GM23338 (cell line): Measurements from ENCODE around the gene THRB. TPM values are rescaled to one million over a fixed set of nuclear protein-coding genes. Genes with fewer than 3 reads are reported as not detected.

Source experiments
- ATAC-seq: fragments of 200-7000 bp; cut with Tn5 transposase; 3 replicates; pipeline ENCODE4 v1.9.1; 2020
- DNase-seq: peaks from one replicate; pipeline ENCODE4 v3.0.0-alpha.2; 2015; ENCODE audit warnings: low spot score
- H2AFZ ChIP-seq: fragments of 200-600 bp; sonication (generic); 2 replicates; pipeline ENCODE4 v1.8.0; 2016; ENCODE audit warnings: antibody characterized with exemption, mild to moderate bottlenecking, moderate library complexity
- H3F3A ChIP-seq: fragments of 200-600 bp; sonication (generic); replicated peaks from 2 replicates; pipeline ENCODE4 v1.8.0; 2017; ENCODE audit warnings: antibody characterized with exemption, mixed run types, low read depth
- H3K27ac ChIP-seq: fragments of 200-600 bp; sonication (generic); 2 replicates; pipeline ENCODE4 v1.6.1; 2016; ENCODE audit warnings: low read depth
- H3K27me3 ChIP-seq: fragments of 200-600 bp; sonication (generic); 2 replicates; pipeline ENCODE4 v1.8.0; 2016; ENCODE audit warnings: mild to moderate bottlenecking, mixed run types, moderate library complexity; ENCODE audit not compliant: insufficient read depth
- H3K36me3 ChIP-seq: fragments of 200-600 bp; sonication (generic); 2 replicates; pipeline ENCODE4 v1.8.0; 2016; ENCODE audit warnings: mild to moderate bottlenecking; ENCODE audit not compliant: insufficient read depth
- H3K4me1 ChIP-seq: fragments of 200-600 bp; sonication (generic); 2 replicates; pipeline ENCODE4 v1.8.0; 2016; ENCODE audit warnings: mild to moderate bottlenecking, moderate library complexity; ENCODE audit not compliant: insufficient read depth
- H3K4me2 ChIP-seq: fragments of 200-600 bp; sonication (generic); 2 replicates; pipeline ENCODE4 v1.7.1; 2017; ENCODE audit warnings: mixed run types
- H3K4me3 ChIP-seq: fragments of 200-600 bp; sonication (generic); 2 replicates; pipeline ENCODE4 v1.6.1; 2016; ENCODE audit warnings: mixed run types
- H3K79me2 ChIP-seq: fragments of 200-600 bp; sonication (generic); replicated peaks from 2 replicates; pipeline ENCODE4 v1.8.0; 2017; ENCODE audit warnings: mild to moderate bottlenecking; ENCODE audit not compliant: insufficient read depth
- H3K9me2 ChIP-seq: fragments of 200-600 bp; sonication (generic); 2 replicates; pipeline ENCODE4 v1.8.0; 2017; ENCODE audit not compliant: insufficient read depth
- H4K20me1 ChIP-seq: fragments of 200-600 bp; sonication (generic); replicated peaks from 2 replicates; pipeline ENCODE4 v1.8.0; 2017; ENCODE audit warnings: mild to moderate bottlenecking; ENCODE audit not compliant: insufficient read depth
- H3K27ac Mint-ChIP-seq: 2 replicates; pipeline ENCODE4 v1.8.0; 2020; ENCODE audit warnings: inconsistent platforms, mild to moderate bottlenecking, moderate library complexity, mixed read lengths
- H3K27me3 Mint-ChIP-seq: 3 replicates; pipeline ENCODE4 v1.8.0; 2022; ENCODE audit warnings: low read depth, mild to moderate bottlenecking, moderate library complexity, mixed read lengths, inconsistent platforms; ENCODE audit not compliant: insufficient read depth, poor library complexity
- H3K36me3 Mint-ChIP-seq: 3 replicates; pipeline ENCODE4 v1.8.0; 2021; ENCODE audit warnings: low read depth, mild to moderate bottlenecking, inconsistent platforms, moderate library complexity, mixed read lengths
- H3K4me1 Mint-ChIP-seq: 3 replicates; pipeline ENCODE4 v1.8.0; 2020; ENCODE audit warnings: mild to moderate bottlenecking, inconsistent platforms, mixed read lengths
- H3K4me3 Mint-ChIP-seq: 3 replicates; pipeline ENCODE4 v1.8.0; 2021; ENCODE audit warnings: moderate library complexity, mild to moderate bottlenecking, inconsistent platforms, mixed read lengths
- H3K9me3 Mint-ChIP-seq: 3 replicates; pipeline ENCODE4 v1.8.0; 2020; ENCODE audit warnings: moderate library complexity, mild to moderate bottlenecking, inconsistent platforms, mixed read lengths
- CREB1 ChIP-seq: fragments of 250-450 bp; sonication (Bioruptor Pico); IDR thresholded peaks from 2 replicates; pipeline ENCODE4 v1.5.0; 2020; ENCODE audit warnings: low read depth, mild to moderate bottlenecking, moderate library complexity
- CTCF ChIP-seq, 2 experiments: fragments of 200-600 bp in 1 of 2; sonication (generic) in 1 of 2; conservative IDR thresholded peaks; 2 replicates each; pipeline versions ENCODE4 v1.5.1 to v1.6.1; 2016 to 2017; ENCODE audit warnings: antibody characterized with exemption in 2 of 2, low read depth in 2 of 2, mild to moderate bottlenecking in 2 of 2, moderate library complexity in 1 of 2
- EZH2 ChIP-seq: fragments of 200-600 bp; sonication (generic); IDR thresholded peaks from one replicate; pipeline ENCODE4 v1.8.0; 2017; ENCODE audit warnings: antibody characterized with exemption, mild to moderate bottlenecking, low read depth; ENCODE audit not compliant: unreplicated experiment
- EZH2phosphoT487 ChIP-seq: fragments of 200-600 bp; sonication (generic); IDR thresholded peaks from one replicate; pipeline ENCODE4 v1.8.1; 2018; ENCODE audit warnings: antibody characterized with exemption; ENCODE audit not compliant: unreplicated experiment
- JUNB ChIP-seq: IDR thresholded peaks from one replicate; pipeline ENCODE4 v1.6.1; 2016; ENCODE audit warnings: antibody characterized with exemption; ENCODE audit not compliant: unreplicated experiment
- POLR2AphosphoS5 ChIP-seq: IDR thresholded peaks from 2 replicates; pipeline ENCODE4 v1.6.1; 2016; ENCODE audit warnings: antibody characterized with exemption, low read depth
- REST ChIP-seq: IDR thresholded peaks from one replicate; pipeline ENCODE4 v1.6.1; 2018; ENCODE audit warnings: antibody characterized with exemption; ENCODE audit not compliant: unreplicated experiment
- STAT1 ChIP-seq: IDR thresholded peaks from one replicate; pipeline ENCODE4 v1.6.1; 2016; ENCODE audit warnings: antibody characterized with exemption; ENCODE audit not compliant: unreplicated experiment
- ZNF114 ChIP-seq: fragments of 250-450 bp; sonication (Bioruptor Pico); IDR thresholded peaks from 2 replicates; pipeline ENCODE4 v1.5.0; 2020; ENCODE audit warnings: mild to moderate bottlenecking, moderate library complexity
- ZNF462 ChIP-seq: fragments of 250-450 bp; sonication (Bioruptor Pico); IDR thresholded peaks from 2 replicates; pipeline ENCODE4 v1.5.0; 2020; ENCODE audit warnings: mild to moderate bottlenecking, moderate library complexity
- polyA plus RNA-seq: library from polyadenylated mRNA; unstranded; fragments of >200 nt; fragmentation: Nextera tagmentation; extraction: Ambion mirVana; gene quantifications from 2 replicates; pipeline ENCODE4 v1.2.1, GENCODE V29; 2016
- total RNA-seq: library from RNA; depleted of rRNA; stranded (reverse); fragments of >200 nt; shearing (Covaris generic); gene quantifications from 2 replicates; pipeline ENCODE4 v1.2.3, GENCODE V29; 2014

THRB gene
- total and polyA plus RNA-seq, 2 experiments from 2014 or later, result 1.7 to 3.2 TPM

- no peak overlapping the region for H3K4me2 ChIP-seq
- Mint-ChIP-seq H3K4me3 (no peak overlapping the region), H3K4me1 (no peaks in the 10 kb centered on the region), H3K36me3 (no peaks in the 10 kb centered on the region), H3K9me3 (no peaks in the 10 kb centered on the region), H3K27ac (no peak overlapping the region), H3K27me3 (no peaks in the 10 kb centered on the region)
- no peak for TF ChIP-seq CTCF (conservative IDR thresholded peaks at IDR 0.05; ENCODE audit: low read depth in 2 of 2)
- no peak for TF ChIP-seq ZNF114 (CRISPR knock-in tag)
- TF ChIP-seq STAT1, result no peak
- H3F3A ChIP-seq, result no peaks in the 10 kb centered on the region
- H4K20me1 ChIP-seq, result no peaks in the 10 kb centered on the region
- no peaks in the 10 kb centered on the region for H3K4me1 ChIP-seq
- no peaks in the 10 kb centered on the region; the same call in 1 of the 2 replicates for H3K36me3 ChIP-seq
- DNase-seq, result no peak
- H3K27ac ChIP-seq, result no peak overlapping the region
- no peaks in the 10 kb centered on the region for H3K79me2 ChIP-seq
- H3K9me2 ChIP-seq, result peaks cover 12% of the 10 kb centered on the region; the same call in 1 of the 2 replicates
- no peaks in the 10 kb centered on the region for H3K27me3 ChIP-seq
- no peak for ATAC-seq
- no peak overlapping the region for H3K4me3 ChIP-seq
- H2AFZ ChIP-seq, result no peak overlapping the region
These were observed 208.2 kb downstream of the THRB start for GRCh38 chr3:24286405-24286804.

- Histone ChIP-seq H3K27ac (no peak overlapping the region), H3F3A (no peaks in the 10 kb centered on the region), H3K4me3 (no peak overlapping the region), H3K4me1 (no peaks in the 10 kb centered on the region), H3K9me2 (no peaks in the 10 kb centered on the region), H3K36me3 (no peaks in the 10 kb centered on the region), H2AFZ (no peak overlapping the region), H3K79me2 (no peaks in the 10 kb centered on the region), H4K20me1 (no peaks in the 10 kb centered on the region), H3K4me2 (no peak overlapping the region), H3K27me3 (no peaks in the 10 kb centered on the region)
- Mint-ChIP-seq H3K9me3 (no peaks in the 10 kb centered on the region), H3K36me3 (no peaks in the 10 kb centered on the region), H3K27ac (no peak overlapping the region), H3K4me1 (no peaks in the 10 kb centered on the region), H3K27me3 (no peaks in the 10 kb centered on the region), H3K4me3 (no peak overlapping the region)
- no peak for DNase-seq
- no peak for ATAC-seq
- TF ChIP-seq EZH2, result no peak
- TF ChIP-seq CREB1 (CRISPR knock-in tag), result no peak
- TF ChIP-seq JUNB, result no peak
- TF ChIP-seq REST, result no peak
- TF ChIP-seq STAT1, result no peak
- TF ChIP-seq ZNF462 (CRISPR knock-in tag), result no peak
- no peak for TF ChIP-seq EZH2phosphoT487
- TF ChIP-seq POLR2AphosphoS5, result no peak
These were observed 216.1 kb downstream of the THRB start for GRCh38 chr3:24278543-24278942.
